Measurements from ENCODE around the gene FGF4. TPM values are rescaled to one million over a fixed set of nuclear protein-coding genes. Genes with fewer than 3 reads are reported as not detected.

FGF4 gene
- total RNA-seq, 1 experiment from 2014 or later = 5.9 TPM

DNA sequence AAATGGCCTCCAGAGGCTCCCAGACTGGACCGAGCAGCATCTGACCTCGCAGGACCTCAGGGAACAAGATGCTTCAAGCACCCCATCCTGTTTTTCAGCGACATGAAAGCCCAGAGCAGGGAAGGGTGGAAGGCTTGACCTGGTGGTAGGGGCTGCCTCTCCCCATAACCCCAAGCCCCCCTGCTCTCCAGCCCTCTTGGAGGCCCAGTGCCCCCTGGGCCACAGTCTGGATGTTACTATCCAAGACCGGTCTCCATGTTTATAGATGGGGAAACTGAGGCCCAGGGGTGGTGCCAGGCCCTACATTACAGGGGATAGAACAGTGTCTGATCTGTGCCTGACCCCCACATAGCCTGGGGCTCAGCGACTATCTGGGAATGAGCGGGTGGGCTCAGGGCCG is 37.1 kb upstream of the FGF4 start (continued):
- TF ChIP-seq, protein P1, sequence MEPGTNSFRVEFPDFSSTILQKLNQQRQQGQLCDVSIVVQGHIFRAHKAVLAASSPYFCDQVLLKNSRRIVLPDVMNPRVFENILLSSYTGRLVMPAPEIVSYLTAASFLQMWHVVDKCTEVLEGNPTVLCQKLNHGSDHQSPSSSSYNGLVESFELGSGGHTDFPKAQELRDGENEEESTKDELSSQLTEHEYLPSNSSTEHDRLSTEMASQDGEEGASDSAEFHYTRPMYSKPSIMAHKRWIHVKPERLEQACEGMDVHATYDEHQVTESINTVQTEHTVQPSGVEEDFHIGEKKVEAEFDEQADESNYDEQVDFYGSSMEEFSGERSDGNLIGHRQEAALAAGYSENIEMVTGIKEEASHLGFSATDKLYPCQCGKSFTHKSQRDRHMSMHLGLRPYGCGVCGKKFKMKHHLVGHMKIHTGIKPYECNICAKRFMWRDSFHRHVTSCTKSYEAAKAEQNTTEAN (CRISPR knock-in tag; IDR thresholded peaks at IDR 0.05) = no peak
- TF ChIP-seq, protein P2, sequence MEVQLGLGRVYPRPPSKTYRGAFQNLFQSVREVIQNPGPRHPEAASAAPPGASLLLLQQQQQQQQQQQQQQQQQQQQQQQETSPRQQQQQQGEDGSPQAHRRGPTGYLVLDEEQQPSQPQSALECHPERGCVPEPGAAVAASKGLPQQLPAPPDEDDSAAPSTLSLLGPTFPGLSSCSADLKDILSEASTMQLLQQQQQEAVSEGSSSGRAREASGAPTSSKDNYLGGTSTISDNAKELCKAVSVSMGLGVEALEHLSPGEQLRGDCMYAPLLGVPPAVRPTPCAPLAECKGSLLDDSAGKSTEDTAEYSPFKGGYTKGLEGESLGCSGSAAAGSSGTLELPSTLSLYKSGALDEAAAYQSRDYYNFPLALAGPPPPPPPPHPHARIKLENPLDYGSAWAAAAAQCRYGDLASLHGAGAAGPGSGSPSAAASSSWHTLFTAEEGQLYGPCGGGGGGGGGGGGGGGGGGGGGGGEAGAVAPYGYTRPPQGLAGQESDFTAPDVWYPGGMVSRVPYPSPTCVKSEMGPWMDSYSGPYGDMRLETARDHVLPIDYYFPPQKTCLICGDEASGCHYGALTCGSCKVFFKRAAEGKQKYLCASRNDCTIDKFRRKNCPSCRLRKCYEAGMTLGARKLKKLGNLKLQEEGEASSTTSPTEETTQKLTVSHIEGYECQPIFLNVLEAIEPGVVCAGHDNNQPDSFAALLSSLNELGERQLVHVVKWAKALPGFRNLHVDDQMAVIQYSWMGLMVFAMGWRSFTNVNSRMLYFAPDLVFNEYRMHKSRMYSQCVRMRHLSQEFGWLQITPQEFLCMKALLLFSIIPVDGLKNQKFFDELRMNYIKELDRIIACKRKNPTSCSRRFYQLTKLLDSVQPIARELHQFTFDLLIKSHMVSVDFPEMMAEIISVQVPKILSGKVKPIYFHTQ (CRISPR knock-in tag; IDR thresholded peaks at IDR 0.05) = no peak

DNA sequence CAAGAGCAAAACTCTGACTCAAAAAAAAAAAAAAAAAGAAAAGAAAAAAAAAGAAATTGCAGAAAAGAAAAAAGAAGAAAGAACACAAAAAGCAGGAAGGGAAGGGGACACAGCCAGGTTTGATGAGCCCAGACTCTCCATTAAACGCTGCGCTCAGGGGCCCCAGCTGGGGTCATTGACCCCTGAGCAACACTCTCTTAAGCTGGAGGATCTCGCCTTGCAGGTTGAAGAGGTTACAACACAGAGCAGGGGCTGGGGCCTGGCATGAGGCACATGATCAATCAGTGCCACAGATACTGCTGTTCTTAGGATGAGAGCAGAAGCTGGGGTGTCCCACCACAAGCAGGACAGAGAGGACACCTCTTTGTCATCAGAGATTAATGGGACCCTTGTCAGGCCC is 36.3 kb upstream of the FGF4 start:
- Mint-ChIP-seq H3K27me3 (ENCODE audit: low read depth) (peaks cover 33% of the 10 kb centered on the region), H3K4me3 (no peak overlapping the region), H3K36me3 (no peaks in the 10 kb centered on the region), H3K4me1 (peaks cover 4% of the 10 kb centered on the region; the same call in 1 of the 2 replicates), H3K9me3 (no peaks in the 10 kb centered on the region), H3K27ac (no peak overlapping the region)
- DNase-seq (ENCODE audit: low spot score) (no peak), ATAC-seq (no peak)
- ChIA-PET POLR2A (interaction anchor here (0.7 kb wide), 1 partner anchor 11 kb away, joined by 6 read pairs; no protein-coding TSS in a partner anchor), CTCF (interaction anchor here (2.1 kb wide), 1 partner anchor 10 kb away, joined by 9 read pairs; no protein-coding TSS in a partner anchor)
- no peak for TF ChIP-seq NFE2L1 (CRISPR knock-in tag; IDR thresholded peaks at IDR 0.05)
- TF ChIP-seq, protein P3, sequence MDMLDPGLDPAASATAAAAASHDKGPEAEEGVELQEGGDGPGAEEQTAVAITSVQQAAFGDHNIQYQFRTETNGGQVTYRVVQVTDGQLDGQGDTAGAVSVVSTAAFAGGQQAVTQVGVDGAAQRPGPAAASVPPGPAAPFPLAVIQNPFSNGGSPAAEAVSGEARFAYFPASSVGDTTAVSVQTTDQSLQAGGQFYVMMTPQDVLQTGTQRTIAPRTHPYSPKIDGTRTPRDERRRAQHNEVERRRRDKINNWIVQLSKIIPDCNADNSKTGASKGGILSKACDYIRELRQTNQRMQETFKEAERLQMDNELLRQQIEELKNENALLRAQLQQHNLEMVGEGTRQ (CRISPR knock-in tag; IDR thresholded peaks at IDR 0.05) = no peak

- no peak overlapping the region for H3K27ac Mint-ChIP-seq
- H3K36me3 Mint-ChIP-seq = no peaks in the 10 kb centered on the region
- POLR2A ChIA-PET = no interaction called here
- H3K4me3 Mint-ChIP-seq = no peak overlapping the region
- no peak for ATAC-seq
- no peak for DNase-seq (ENCODE audit: low spot score)
- peaks cover 23% of the 10 kb centered on the region for H3K27me3 Mint-ChIP-seq (ENCODE audit: low read depth)
- CTCF ChIA-PET = interaction anchor here (0.6 to 1.4 kb wide), 3 partner anchors 7 to 106 kb away, joined by 3 to 6 read pairs (median 3); no protein-coding TSS in a partner anchor
- H3K9me3 Mint-ChIP-seq = no peaks in the 10 kb centered on the region
- H3K4me1 Mint-ChIP-seq = peaks cover 4% of the 10 kb centered on the region; the same call in 1 of the 2 replicates
- TF ChIP-seq NFYB (CRISPR knock-in tag; conservative IDR thresholded peaks at IDR 0.05; ENCODE audit: low read depth) = no peak
Observed at GRCh38 chr11:69810289-69811118, 35.4 kb upstream of the FGF4 start.

DNA sequence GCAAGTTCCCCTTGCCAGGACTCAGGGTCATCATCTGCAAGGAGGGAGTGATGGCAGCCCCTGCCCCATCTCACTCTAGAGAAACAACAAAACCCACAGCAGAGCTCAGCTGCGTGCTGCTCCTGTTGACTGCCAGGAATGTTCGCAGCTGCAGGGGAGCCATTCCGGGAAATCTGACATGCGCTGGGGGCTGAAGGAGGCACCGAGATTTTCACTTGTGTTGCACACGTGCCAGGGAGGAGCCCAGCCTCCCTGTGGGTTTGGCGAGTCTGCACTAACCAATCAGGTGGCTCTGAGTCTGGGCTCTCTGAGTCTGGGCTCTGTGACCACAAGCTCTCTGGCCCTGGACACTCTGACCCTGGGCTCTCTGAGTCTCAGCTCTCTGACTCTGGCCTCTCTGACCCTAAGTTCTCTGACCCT is 33.5 kb upstream of the FGF4 start:
- peaks cover 6% of the 10 kb centered on the region for H3K27me3 Mint-ChIP-seq (ENCODE audit: low read depth)
- no peaks in the 10 kb centered on the region for H3K36me3 Mint-ChIP-seq
- peaks cover 4% of the 10 kb centered on the region; the same call in 1 of the 2 replicates for H3K4me1 Mint-ChIP-seq
- ChIA-PET CTCF (interaction anchor here (1.2 kb wide), 1 partner anchor 33 kb away, joined by 4 read pairs; no protein-coding TSS in a partner anchor), POLR2A (no interaction called here)
- DNase-seq (ENCODE audit: low spot score) = no peak
- H3K27ac Mint-ChIP-seq = no peak overlapping the region
- H3K4me3 Mint-ChIP-seq = no peak overlapping the region
- peak; percentile 44 for ATAC-seq
- H3K9me3 Mint-ChIP-seq = no peaks in the 10 kb centered on the region
- TF ChIP-seq SP1 (CRISPR knock-in tag; conservative IDR thresholded peaks at IDR 0.05) (no peak), NFATC4 (CRISPR knock-in tag; IDR thresholded peaks at IDR 0.05) (no peak), RELA (CRISPR knock-in tag; IDR thresholded peaks at IDR 0.05; ENCODE audit: borderline replicate concordance) (no peak)

GRCh38 chr11:69807106-69807815 is 32.1 kb upstream of the FGF4 start:
- TF ChIP-seq, protein P4, sequence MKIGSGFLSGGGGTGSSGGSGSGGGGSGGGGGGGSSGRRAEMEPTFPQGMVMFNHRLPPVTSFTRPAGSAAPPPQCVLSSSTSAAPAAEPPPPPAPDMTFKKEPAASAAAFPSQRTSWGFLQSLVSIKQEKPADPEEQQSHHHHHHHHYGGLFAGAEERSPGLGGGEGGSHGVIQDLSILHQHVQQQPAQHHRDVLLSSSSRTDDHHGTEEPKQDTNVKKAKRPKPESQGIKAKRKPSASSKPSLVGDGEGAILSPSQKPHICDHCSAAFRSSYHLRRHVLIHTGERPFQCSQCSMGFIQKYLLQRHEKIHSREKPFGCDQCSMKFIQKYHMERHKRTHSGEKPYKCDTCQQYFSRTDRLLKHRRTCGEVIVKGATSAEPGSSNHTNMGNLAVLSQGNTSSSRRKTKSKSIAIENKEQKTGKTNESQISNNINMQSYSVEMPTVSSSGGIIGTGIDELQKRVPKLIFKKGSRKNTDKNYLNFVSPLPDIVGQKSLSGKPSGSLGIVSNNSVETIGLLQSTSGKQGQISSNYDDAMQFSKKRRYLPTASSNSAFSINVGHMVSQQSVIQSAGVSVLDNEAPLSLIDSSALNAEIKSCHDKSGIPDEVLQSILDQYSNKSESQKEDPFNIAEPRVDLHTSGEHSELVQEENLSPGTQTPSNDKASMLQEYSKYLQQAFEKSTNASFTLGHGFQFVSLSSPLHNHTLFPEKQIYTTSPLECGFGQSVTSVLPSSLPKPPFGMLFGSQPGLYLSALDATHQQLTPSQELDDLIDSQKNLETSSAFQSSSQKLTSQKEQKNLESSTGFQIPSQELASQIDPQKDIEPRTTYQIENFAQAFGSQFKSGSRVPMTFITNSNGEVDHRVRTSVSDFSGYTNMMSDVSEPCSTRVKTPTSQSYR (CRISPR knock-in tag; IDR thresholded peaks at IDR 0.05) = no peak
- TF ChIP-seq, protein P5, sequence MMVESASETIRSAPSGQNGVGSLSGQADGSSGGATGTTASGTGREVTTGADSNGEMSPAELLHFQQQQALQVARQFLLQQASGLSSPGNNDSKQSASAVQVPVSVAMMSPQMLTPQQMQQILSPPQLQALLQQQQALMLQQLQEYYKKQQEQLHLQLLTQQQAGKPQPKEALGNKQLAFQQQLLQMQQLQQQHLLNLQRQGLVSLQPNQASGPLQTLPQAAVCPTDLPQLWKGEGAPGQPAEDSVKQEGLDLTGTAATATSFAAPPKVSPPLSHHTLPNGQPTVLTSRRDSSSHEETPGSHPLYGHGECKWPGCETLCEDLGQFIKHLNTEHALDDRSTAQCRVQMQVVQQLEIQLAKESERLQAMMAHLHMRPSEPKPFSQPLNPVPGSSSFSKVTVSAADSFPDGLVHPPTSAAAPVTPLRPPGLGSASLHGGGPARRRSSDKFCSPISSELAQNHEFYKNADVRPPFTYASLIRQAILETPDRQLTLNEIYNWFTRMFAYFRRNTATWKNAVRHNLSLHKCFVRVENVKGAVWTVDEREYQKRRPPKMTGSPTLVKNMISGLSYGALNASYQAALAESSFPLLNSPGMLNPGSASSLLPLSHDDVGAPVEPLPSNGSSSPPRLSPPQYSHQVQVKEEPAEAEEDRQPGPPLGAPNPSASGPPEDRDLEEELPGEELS (CRISPR knock-in tag; IDR thresholded peaks at IDR 0.05) = no peak
- no peak for TF ChIP-seq ZNF396 (CRISPR knock-in tag; IDR thresholded peaks at IDR 0.05; ENCODE audit: borderline replicate concordance)
- TF ChIP-seq ERG (CRISPR knock-in tag; IDR thresholded peaks at IDR 0.05) = no peak
- ChIA-PET CTCF (no interaction called here), POLR2A (no interaction called here)
- Mint-ChIP-seq H3K4me1 (peaks cover 4% of the 10 kb centered on the region; the same call in 1 of the 2 replicates), H3K27me3 (ENCODE audit: low read depth) (peaks cover 2% of the 10 kb centered on the region; the same call in 1 of the 2 replicates), H3K27ac (no peak overlapping the region), H3K9me3 (no peaks in the 10 kb centered on the region), H3K36me3 (no peaks in the 10 kb centered on the region), H3K4me3 (no peak overlapping the region)
- ATAC-seq (no peak), DNase-seq (ENCODE audit: low spot score) (no peak)
